GM12865 (cell line): ENCODE measurements around the gene SEPHS2.

Source experiments
- DNase-seq: peaks from one replicate; pipeline ENCODE4 v3.0.0; 2010; ENCODE audit warnings: low read depth
- H3K4me3 ChIP-seq: 2 replicates; pipeline ENCODE4 v1.5.1; 2011; ENCODE audit warnings: mild to moderate bottlenecking, low read depth, low read length, control low read depth
- TF ChIP-seq, protein P1 (sequence below): IDR thresholded peaks from 2 replicates; pipeline ENCODE4 v1.5.1; 2011; ENCODE audit warnings: low read length, control low read depth, low read depth, inconsistent platforms; ENCODE audit not compliant: insufficient read depth; ENCODE audit errors: missing control alignments

SEPHS2 gene

DNA sequence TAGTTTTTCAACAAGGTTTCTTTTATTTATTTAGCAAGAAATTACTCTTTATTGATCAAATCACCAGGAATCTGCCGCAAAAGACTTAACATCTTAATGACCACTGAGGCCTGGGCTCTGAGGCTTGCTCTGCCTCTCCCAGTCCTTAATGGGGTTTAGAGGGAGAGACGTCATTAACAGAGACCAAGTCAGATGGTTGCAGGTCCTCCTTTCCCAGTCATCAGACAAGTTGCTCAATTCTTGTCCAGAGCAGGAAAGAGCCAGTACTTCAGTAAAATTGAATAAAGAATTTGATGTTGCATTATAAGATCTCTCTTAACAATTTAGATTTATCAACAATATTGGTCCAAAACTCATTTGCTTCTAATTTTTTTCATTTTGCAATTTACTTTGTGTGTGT, 2.0 kb downstream of the SEPHS2 start:
- TF ChIP-seq, protein P1, sequence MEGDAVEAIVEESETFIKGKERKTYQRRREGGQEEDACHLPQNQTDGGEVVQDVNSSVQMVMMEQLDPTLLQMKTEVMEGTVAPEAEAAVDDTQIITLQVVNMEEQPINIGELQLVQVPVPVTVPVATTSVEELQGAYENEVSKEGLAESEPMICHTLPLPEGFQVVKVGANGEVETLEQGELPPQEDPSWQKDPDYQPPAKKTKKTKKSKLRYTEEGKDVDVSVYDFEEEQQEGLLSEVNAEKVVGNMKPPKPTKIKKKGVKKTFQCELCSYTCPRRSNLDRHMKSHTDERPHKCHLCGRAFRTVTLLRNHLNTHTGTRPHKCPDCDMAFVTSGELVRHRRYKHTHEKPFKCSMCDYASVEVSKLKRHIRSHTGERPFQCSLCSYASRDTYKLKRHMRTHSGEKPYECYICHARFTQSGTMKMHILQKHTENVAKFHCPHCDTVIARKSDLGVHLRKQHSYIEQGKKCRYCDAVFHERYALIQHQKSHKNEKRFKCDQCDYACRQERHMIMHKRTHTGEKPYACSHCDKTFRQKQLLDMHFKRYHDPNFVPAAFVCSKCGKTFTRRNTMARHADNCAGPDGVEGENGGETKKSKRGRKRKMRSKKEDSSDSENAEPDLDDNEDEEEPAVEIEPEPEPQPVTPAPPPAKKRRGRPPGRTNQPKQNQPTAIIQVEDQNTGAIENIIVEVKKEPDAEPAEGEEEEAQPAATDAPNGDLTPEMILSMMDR = no peak

DNA sequence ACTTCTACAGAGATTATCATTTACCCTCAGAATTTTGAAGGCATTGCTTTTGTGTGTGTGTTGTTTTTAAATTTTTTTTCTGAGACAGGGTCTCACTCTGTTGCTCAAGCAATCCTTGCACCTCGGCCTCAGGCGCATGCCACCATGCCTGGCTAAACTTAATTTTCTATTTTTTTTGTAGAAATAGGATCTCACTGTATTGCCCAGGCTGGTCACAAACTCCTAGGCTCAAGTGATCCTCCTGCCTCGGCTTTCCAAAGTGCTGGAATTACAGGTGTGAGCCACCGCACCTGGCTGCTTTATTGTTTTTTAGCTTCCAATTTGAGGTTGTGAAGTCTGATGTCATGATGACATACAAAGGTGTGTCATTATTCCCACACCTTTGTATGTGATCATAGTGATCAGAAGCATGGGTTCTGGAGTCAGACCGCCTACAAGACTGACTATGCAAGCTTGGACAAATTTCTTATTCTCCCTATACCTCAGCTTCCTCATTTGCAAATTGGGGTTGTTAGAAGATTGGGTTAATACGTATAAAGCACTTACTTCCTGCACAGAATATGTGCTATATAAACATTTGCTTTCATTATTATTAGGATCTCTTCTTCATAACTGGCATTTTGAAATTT, 5.8 kb downstream of the SEPHS2 start:
- DNase-seq = no peak
- TF ChIP-seq, protein P1 = no peak
- no peak overlapping the region for H3K4me3 ChIP-seq

More for the DNA sequence above, 2.0 kb downstream of the SEPHS2 start:
- H3K4me3 ChIP-seq = no peak overlapping the region
- DNase-seq = no peak

DNA sequence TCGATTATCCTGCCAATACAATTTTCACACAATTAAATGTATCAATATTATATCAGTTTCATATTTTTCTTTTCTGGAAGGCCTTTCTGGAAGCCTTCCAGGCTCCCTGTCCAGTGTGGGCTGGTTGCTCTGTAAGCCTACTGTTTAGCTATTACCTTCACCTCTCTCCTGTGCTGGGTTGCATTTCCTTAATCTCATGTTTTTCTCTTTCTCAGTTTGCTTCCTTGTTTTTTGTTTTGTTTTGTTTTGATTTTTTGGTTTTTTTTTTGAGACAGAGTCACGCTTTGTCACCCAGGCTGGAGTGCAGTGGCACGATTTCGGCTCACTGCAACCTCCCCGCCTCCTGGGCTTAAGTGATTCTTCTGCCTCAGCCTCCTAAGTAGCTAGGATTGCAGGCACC, 6.8 kb downstream of the SEPHS2 start:
- H3K4me3 ChIP-seq = no peak overlapping the region
- TF ChIP-seq, protein P1 = no peak
- no peak for DNase-seq

DNA sequence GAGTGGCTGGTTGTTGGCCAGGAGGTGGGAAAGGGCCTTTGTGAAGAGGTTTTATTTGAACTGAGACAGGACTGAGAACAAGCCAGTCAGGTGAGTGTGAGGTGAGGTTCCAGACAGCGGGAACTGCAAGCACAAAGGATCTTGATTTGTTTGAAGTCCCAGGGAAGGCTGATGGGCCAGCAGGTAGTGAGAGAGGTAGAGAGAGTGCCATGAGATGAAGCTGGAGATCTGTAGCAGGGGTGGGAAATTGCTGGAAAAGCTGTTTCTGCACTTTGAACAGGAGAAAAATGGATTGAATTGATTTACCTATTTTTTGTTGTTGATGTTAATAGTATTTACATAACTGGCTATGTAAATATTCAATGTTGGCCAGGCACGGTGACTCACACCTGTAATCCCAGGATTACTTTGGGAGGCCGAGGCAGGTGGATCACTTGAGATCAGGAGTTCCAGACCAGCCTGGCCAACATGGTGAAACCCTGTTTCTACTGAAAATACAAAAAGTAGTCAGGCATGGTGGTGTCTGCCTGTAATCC, 8.1 kb downstream of the SEPHS2 start:
- no peak overlapping the region for H3K4me3 ChIP-seq
- DNase-seq = no peak
- TF ChIP-seq, protein P1 = no peak

DNA sequence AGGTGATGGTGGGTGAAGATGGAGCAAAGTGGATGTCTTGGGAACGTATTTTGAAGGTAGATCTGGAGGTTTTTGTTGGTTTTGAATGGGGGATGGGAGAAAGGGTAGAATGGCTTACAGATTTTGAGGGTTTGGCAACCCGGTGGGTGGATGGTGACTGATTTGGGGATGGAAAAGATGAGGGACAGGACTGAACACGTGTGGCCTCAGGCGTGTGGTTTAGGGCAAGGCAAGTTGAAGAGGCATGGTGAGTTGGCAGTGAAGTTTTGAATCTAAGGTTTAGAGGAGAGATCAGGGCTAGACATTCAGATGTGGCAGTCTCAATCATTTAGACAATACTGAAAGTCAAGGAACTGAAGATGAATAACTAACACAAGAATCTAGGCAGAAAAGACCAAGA, 10.8 kb downstream of the SEPHS2 start:
- H3K4me3 ChIP-seq = no peak overlapping the region
- no peak for DNase-seq
- TF ChIP-seq, protein P1 = no peak

DNA sequence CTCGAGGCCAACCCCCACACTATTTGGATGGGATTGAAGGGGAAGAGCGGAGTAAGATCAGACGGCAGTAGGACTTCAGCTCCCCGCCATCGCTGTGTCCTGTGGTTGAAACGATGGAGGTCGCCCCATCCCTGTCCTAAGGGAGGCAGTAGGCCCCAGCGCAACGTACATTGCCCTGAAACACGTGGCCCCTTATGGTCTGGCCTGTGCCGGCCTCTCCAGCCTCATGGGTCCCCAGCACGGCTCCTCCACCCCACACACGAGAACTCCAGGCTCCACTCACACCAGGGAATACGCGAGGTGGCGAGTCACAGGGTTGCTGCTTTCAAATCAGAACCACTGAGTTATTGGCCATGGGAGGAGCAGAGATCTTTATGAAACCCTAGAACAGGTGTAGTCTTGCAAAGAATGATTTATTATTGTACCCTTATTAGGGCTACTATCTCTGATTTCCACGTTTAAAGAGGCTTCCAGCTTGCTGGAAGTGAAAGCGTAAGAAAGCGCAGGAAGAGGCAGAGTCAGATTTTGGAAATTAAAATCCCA, 15.2 kb downstream of the SEPHS2 start:
- peak overlapping the region; percentile 22; the same call in 1 of the 2 replicates for H3K4me3 ChIP-seq
- TF ChIP-seq, protein P1 = no peak
- DNase-seq = no peak
